Suprapubic skin (tissue), 4 donors: ENCODE measurements around the gene FAM161A. TPM values are rescaled to one million over a fixed set of nuclear protein-coding genes. Genes with fewer than 3 reads are reported as not detected.
"Not testable (repeated sequence)": the region's sequence is repeated elsewhere in the genome, so short reads cannot be mapped to it uniquely, and the experiment has no call there.

Source experiments
- DNase-seq, 2 donors: peaks; one replicate each; pipeline ENCODE4 v3.0.0-alpha.2; 2019; ENCODE audit warnings: low spot score in 2 of 2
- H3K27ac ChIP-seq: fragments of 200-600 bp; sonication (generic); one replicate; pipeline ENCODE4 v1.5.1; 2019
- H3K27me3 ChIP-seq: fragments of 200-600 bp; sonication (generic); one replicate; pipeline ENCODE4 v1.5.1; 2019
- H3K36me3 ChIP-seq: fragments of 200-600 bp; sonication (generic); one replicate; pipeline ENCODE4 v1.5.1; 2019
- H3K4me1 ChIP-seq: fragments of 200-600 bp; sonication (generic); one replicate; pipeline ENCODE4 v1.5.1; 2019
- H3K4me3 ChIP-seq: fragments of 200-600 bp; sonication (generic); one replicate; pipeline ENCODE4 v1.5.1; 2019; ENCODE audit warnings: mild to moderate bottlenecking
- H3K9me3 ChIP-seq: fragments of 200-600 bp; sonication (generic); one replicate; pipeline ENCODE4 v1.5.1; 2019
- EP300 ChIP-seq: sonication (generic); formaldehyde crosslinking; IDR thresholded peaks from one replicate; pipeline ENCODE4 v1.6.1; 2017; ENCODE audit warnings: antibody characterized with exemption
- POLR2A ChIP-seq, 2 donors: fragments of 450-650 bp; IDR thresholded peaks; one replicate each; pipeline ENCODE4 v1.6.1; 2017; ENCODE audit warnings: antibody characterized with exemption in 2 of 2, mild to moderate bottlenecking in 2 of 2, moderate library complexity in 2 of 2
- POLR2AphosphoS5 ChIP-seq, 3 donors: sonication (generic); formaldehyde crosslinking; IDR thresholded peaks; one replicate each; pipeline ENCODE4 v1.6.1; 2017; ENCODE audit warnings: antibody characterized with exemption in 3 of 3
- WGBS: methylation state at CpG from one replicate; pipeline ENCODE4 v1.1.5; 2018; 5-methylcytosine and 5-hydroxymethylcytosine counted together
- total RNA-seq, 4 donors: library from RNA; depleted of rRNA; stranded (reverse); fragments of >200 nt; gene quantifications; one replicate each; pipeline ENCODE4 v1.1.0, GENCODE V29; 2016
- TF ChIP-seq, protein P1 (sequence below), 2 donors: fragments of 200-600 bp in 1 of 2; fragments of 450-650 bp in 1 of 2; sonication (generic) in 1 of 2; IDR thresholded peaks; one replicate each; pipeline ENCODE4 v1.5.1; 2016 to 2019; ENCODE audit warnings: antibody characterized with exemption in 2 of 2, mild to moderate bottlenecking in 1 of 2, moderate library complexity in 1 of 2

FAM161A gene
- total RNA-seq, 4 donors from 2014 or later, result 1.1 to 3.8 (median 2.0) TPM

GRCh38 chr2:61877571-61878245, 23.8 kb upstream of the FAM161A start:
- Histone ChIP-seq H3K36me3 (peaks cover 100% of the 10 kb centered on the region), H3K4me3 (no peak overlapping the region), H3K27ac (no peak overlapping the region), H3K9me3 (no peaks in the 10 kb centered on the region), H3K4me1 (no peaks in the 10 kb centered on the region), H3K27me3 (no peaks in the 10 kb centered on the region)
- 92% methylated on average over 4 of the region's 4 CpGs for WGBS
- TF ChIP-seq, protein P1, sequence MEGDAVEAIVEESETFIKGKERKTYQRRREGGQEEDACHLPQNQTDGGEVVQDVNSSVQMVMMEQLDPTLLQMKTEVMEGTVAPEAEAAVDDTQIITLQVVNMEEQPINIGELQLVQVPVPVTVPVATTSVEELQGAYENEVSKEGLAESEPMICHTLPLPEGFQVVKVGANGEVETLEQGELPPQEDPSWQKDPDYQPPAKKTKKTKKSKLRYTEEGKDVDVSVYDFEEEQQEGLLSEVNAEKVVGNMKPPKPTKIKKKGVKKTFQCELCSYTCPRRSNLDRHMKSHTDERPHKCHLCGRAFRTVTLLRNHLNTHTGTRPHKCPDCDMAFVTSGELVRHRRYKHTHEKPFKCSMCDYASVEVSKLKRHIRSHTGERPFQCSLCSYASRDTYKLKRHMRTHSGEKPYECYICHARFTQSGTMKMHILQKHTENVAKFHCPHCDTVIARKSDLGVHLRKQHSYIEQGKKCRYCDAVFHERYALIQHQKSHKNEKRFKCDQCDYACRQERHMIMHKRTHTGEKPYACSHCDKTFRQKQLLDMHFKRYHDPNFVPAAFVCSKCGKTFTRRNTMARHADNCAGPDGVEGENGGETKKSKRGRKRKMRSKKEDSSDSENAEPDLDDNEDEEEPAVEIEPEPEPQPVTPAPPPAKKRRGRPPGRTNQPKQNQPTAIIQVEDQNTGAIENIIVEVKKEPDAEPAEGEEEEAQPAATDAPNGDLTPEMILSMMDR (IDR thresholded peaks at IDR 0.05), result no peak
- no peak for TF ChIP-seq POLR2A (IDR thresholded peaks at IDR 0.05)
- TF ChIP-seq POLR2AphosphoS5 (IDR thresholded peaks at IDR 0.05), result no peak
- TF ChIP-seq EP300, result no peak
- no peak for DNase-seq

DNA sequence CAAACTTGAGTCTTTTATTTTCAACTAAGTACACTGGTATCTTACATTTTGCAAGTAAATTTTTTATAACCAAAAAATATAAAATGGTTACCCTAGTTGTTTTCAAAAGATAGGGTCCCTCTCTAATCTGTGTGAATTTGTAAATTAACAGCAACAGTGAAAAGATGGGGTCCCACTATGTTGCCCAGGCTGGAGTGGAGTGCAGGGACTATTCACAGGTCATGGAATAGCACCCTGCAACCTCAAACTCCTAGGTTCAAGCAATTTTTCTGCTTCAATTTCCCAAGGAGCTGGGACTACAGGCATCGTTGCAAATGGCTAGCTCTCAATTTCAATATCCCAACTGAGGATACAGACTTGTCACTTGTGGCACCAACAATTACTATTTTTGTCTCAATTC, 22.5 kb upstream of the FAM161A start:
- no peak for DNase-seq
- no peaks in the 10 kb centered on the region for H3K4me1 ChIP-seq
- H3K27ac ChIP-seq, result no peak overlapping the region
- no peaks in the 10 kb centered on the region for H3K9me3 ChIP-seq
- no peak for TF ChIP-seq POLR2AphosphoS5 (IDR thresholded peaks at IDR 0.05)
- TF ChIP-seq EP300, result no peak
- TF ChIP-seq, protein P1 (IDR thresholded peaks at IDR 0.05), result no peak
- TF ChIP-seq POLR2A (IDR thresholded peaks at IDR 0.05), result no peak
- H3K4me3 ChIP-seq, result no peak overlapping the region
- no peaks in the 10 kb centered on the region for H3K27me3 ChIP-seq
- H3K36me3 ChIP-seq, result peaks cover 100% of the 10 kb centered on the region
- WGBS, result 92% methylated on average over 1 of the region's 1 CpG

- H3K4me3 ChIP-seq, DNase-seq, H3K27ac ChIP-seq, H3K27me3 ChIP-seq, H3K4me1 ChIP-seq, H3K9me3 ChIP-seq: not testable (repeated sequence)
- WGBS, result 96% methylated on average over 14 of the region's 14 CpGs
- peaks cover 70% of the 10 kb centered on the region for H3K36me3 ChIP-seq
These were observed 12.7 kb upstream of the FAM161A start for GRCh38 chr2:61866482-61867089.

DNA sequence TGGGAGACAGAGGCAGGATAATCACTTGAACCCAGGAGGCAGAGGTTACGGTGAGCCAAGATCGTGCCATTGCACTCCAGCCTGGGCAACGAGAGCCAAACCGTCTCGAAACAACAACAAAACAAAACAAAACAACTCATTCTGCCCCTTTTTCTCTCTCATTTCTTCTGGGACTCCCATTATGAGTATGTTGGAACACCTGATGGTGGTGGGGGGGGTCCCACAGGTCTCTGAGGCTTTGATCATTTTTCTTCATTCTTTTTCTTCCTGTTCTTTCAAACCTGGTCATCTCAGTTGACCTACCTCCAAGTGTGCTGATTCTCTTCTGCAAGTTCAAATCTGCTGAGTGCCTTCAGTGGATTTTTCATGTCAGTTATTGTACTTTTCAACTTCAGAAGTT, 8.2 kb upstream of the FAM161A start:
- Histone ChIP-seq H3K4me1 (no peaks in the 10 kb centered on the region), H3K4me3 (no peak overlapping the region), H3K36me3 (peaks cover 26% of the 10 kb centered on the region), H3K27ac (no peak overlapping the region), H3K9me3 (no peaks in the 10 kb centered on the region), H3K27me3 (no peaks in the 10 kb centered on the region)
- DNase-seq, result no peak
- TF ChIP-seq, protein P1 (IDR thresholded peaks at IDR 0.05), result no peak
- TF ChIP-seq EP300 (no peak), POLR2AphosphoS5 (IDR thresholded peaks at IDR 0.05) (no peak), POLR2A (IDR thresholded peaks at IDR 0.05) (no peak)
- WGBS, result 100% methylated on average over 5 of the region's 5 CpGs

- no peak for DNase-seq
- Histone ChIP-seq H3K27ac (no peak overlapping the region), H3K27me3 (no peaks in the 10 kb centered on the region), H3K36me3 (no peaks in the 10 kb centered on the region), H3K4me3 (no peak overlapping the region), H3K4me1 (peaks cover 19% of the 10 kb centered on the region), H3K9me3 (no peaks in the 10 kb centered on the region)
- TF ChIP-seq POLR2A (IDR thresholded peaks at IDR 0.05) (no peak), POLR2AphosphoS5 (IDR thresholded peaks at IDR 0.05) (no peak), EP300 (no peak)
- TF ChIP-seq, protein P1 (IDR thresholded peaks at IDR 0.05), result no peak
- 63% methylated on average over 3 of the region's 3 CpGs for WGBS
These were observed 3.4 kb upstream of the FAM161A start for GRCh38 chr2:61857224-61857623.

- DNase-seq, result no peak
These were observed 1.4 kb upstream of the FAM161A start for GRCh38 chr2:61855318-61855613.

More at GRCh38 chr2:61855318-61855613, 1.4 kb upstream of the FAM161A start:
- Histone ChIP-seq H3K4me3 (peak overlapping the region; percentile 81), H3K36me3 (no peaks in the 10 kb centered on the region), H3K9me3 (no peaks in the 10 kb centered on the region), H3K27me3 (no peaks in the 10 kb centered on the region), H3K4me1 (peaks cover 19% of the 10 kb centered on the region), H3K27ac (peak overlapping the region; percentile 71)
- TF ChIP-seq, protein P1 (IDR thresholded peaks at IDR 0.05), result no peak
- WGBS, result 30% methylated on average over 9 of the region's 9 CpGs
